ENCODE data around the gene RBMS1.

The RBMS1 gene

GRCh38 chr2:160290598-160290997, 203.0 kb downstream of the RBMS1 start:
- Mint-ChIP-seq H3K9me3 (no peaks in the 10 kb centered on the region), H3K4me1 (no peaks in the 10 kb centered on the region), H3K4me3 (no peak overlapping the region), H3K36me3 (peaks cover 28% of the 10 kb centered on the region), H3K27ac (no peak overlapping the region), H3K27me3 (no peaks in the 10 kb centered on the region)
- no peak for DNase-seq (ENCODE audit: low spot score in 2 of 2)
- ATAC-seq (ENCODE audit: low read depth), result no peak

- Mint-ChIP-seq H3K27me3 (no peaks in the 10 kb centered on the region), H3K4me1 (no peaks in the 10 kb centered on the region), H3K27ac (peak overlapping the region; percentile 72), H3K4me3 (no peak overlapping the region), H3K9me3 (no peaks in the 10 kb centered on the region), H3K36me3 (peaks cover 31% of the 10 kb centered on the region)
- ATAC-seq (ENCODE audit: low read depth) (no peak), DNase-seq (ENCODE audit: low spot score in 2 of 2) (no peak)
Measured at GRCh38 chr2:160289831-160290230, 203.8 kb downstream of the RBMS1 start.

GRCh38 chr2:160289126-160289525, 204.5 kb downstream of the RBMS1 start:
- Mint-ChIP-seq H3K9me3 (no peaks in the 10 kb centered on the region), H3K27ac (no peak overlapping the region), H3K27me3 (no peaks in the 10 kb centered on the region), H3K36me3 (peaks cover 33% of the 10 kb centered on the region), H3K4me1 (no peaks in the 10 kb centered on the region), H3K4me3 (no peak overlapping the region)
- DNase-seq (ENCODE audit: low spot score in 2 of 2) (no peak), ATAC-seq (ENCODE audit: low read depth) (no peak)

GRCh38 chr2:160288324-160288723, 205.3 kb downstream of the RBMS1 start:
- no peak overlapping the region for H3K4me3 Mint-ChIP-seq
- no peaks in the 10 kb centered on the region for H3K9me3 Mint-ChIP-seq
- H3K27ac Mint-ChIP-seq, result no peak overlapping the region
- no peaks in the 10 kb centered on the region for H3K27me3 Mint-ChIP-seq
- no peaks in the 10 kb centered on the region for H3K4me1 Mint-ChIP-seq
- peaks cover 33% of the 10 kb centered on the region for H3K36me3 Mint-ChIP-seq
- DNase-seq (ENCODE audit: low spot score in 2 of 2) (no peak), ATAC-seq (ENCODE audit: low read depth) (no peak)

- H3K27me3 Mint-ChIP-seq, result no peaks in the 10 kb centered on the region
- no peaks in the 10 kb centered on the region for H3K4me1 Mint-ChIP-seq
- H3K4me3 Mint-ChIP-seq, result no peak overlapping the region
- no peaks in the 10 kb centered on the region for H3K9me3 Mint-ChIP-seq
- DNase-seq (ENCODE audit: low spot score in 2 of 2) (no peak), ATAC-seq (ENCODE audit: low read depth) (no peak)
- peak overlapping the region; percentile 55 for H3K27ac Mint-ChIP-seq
- H3K36me3 Mint-ChIP-seq, result peaks cover 33% of the 10 kb centered on the region
Measured at GRCh38 chr2:160287476-160287875, 206.1 kb downstream of the RBMS1 start.

- Mint-ChIP-seq H3K4me1 (no peaks in the 10 kb centered on the region), H3K4me3 (no peak overlapping the region), H3K36me3 (peaks cover 30% of the 10 kb centered on the region), H3K27ac (no peak overlapping the region), H3K9me3 (no peaks in the 10 kb centered on the region), H3K27me3 (no peaks in the 10 kb centered on the region)
- ATAC-seq (ENCODE audit: low read depth) (no peak), DNase-seq (ENCODE audit: low spot score in 2 of 2) (no peak)
Measured at GRCh38 chr2:160286551-160286950, 207.1 kb downstream of the RBMS1 start.

- H3K27ac Mint-ChIP-seq, result peak overlapping the region; percentile 5
- H3K27me3 Mint-ChIP-seq, result no peaks in the 10 kb centered on the region
- peaks cover 25% of the 10 kb centered on the region for H3K36me3 Mint-ChIP-seq
- H3K9me3 Mint-ChIP-seq, result no peaks in the 10 kb centered on the region
- H3K4me1 Mint-ChIP-seq, result no peaks in the 10 kb centered on the region
- ATAC-seq (ENCODE audit: low read depth) (no peak), DNase-seq (ENCODE audit: low spot score in 2 of 2) (no peak)
- no peak overlapping the region for H3K4me3 Mint-ChIP-seq
Measured at GRCh38 chr2:160283675-160284074, 209.9 kb downstream of the RBMS1 start.

- no peak overlapping the region for H3K27ac Mint-ChIP-seq
- H3K9me3 Mint-ChIP-seq, result no peaks in the 10 kb centered on the region
- ATAC-seq (ENCODE audit: low read depth) (no peak), DNase-seq (ENCODE audit: low spot score in 2 of 2) (no peak)
- H3K27me3 Mint-ChIP-seq, result no peaks in the 10 kb centered on the region
- no peak overlapping the region for H3K4me3 Mint-ChIP-seq
- peaks cover 29% of the 10 kb centered on the region for H3K36me3 Mint-ChIP-seq
- no peaks in the 10 kb centered on the region for H3K4me1 Mint-ChIP-seq
Measured at GRCh38 chr2:160282063-160282580, 211.5 kb downstream of the RBMS1 start.

- H3K9me3 Mint-ChIP-seq, result no peaks in the 10 kb centered on the region
Measured at GRCh38 chr2:160281213-160281612, 212.4 kb downstream of the RBMS1 start.

GRCh38 chr2:160279813-160280465, 213.7 kb downstream of the RBMS1 start:
- Mint-ChIP-seq H3K36me3 (peaks cover 35% of the 10 kb centered on the region), H3K27ac (no peak overlapping the region), H3K9me3 (no peaks in the 10 kb centered on the region), H3K4me1 (no peaks in the 10 kb centered on the region), H3K27me3 (no peaks in the 10 kb centered on the region), H3K4me3 (no peak overlapping the region)
- no peak for ATAC-seq (ENCODE audit: low read depth)
- DNase-seq (ENCODE audit: low spot score in 2 of 2), result no peak

More at GRCh38 chr2:160281213-160281612, 212.4 kb downstream of the RBMS1 start:
- H3K4me1 Mint-ChIP-seq, result no peaks in the 10 kb centered on the region
- no peak overlapping the region for H3K27ac Mint-ChIP-seq
- peaks cover 31% of the 10 kb centered on the region for H3K36me3 Mint-ChIP-seq
- DNase-seq (ENCODE audit: low spot score in 2 of 2) (no peak), ATAC-seq (ENCODE audit: low read depth) (no peak)
- H3K27me3 Mint-ChIP-seq, result no peaks in the 10 kb centered on the region
- no peak overlapping the region for H3K4me3 Mint-ChIP-seq

GRCh38 chr2:160278879-160279177, 214.8 kb downstream of the RBMS1 start:
- no peaks in the 10 kb centered on the region for H3K9me3 Mint-ChIP-seq
- DNase-seq (ENCODE audit: low spot score in 2 of 2) (no peak), ATAC-seq (ENCODE audit: low read depth) (no peak)
- peaks cover 35% of the 10 kb centered on the region for H3K36me3 Mint-ChIP-seq
- no peak overlapping the region for H3K27ac Mint-ChIP-seq
- no peaks in the 10 kb centered on the region for H3K27me3 Mint-ChIP-seq
- no peak overlapping the region for H3K4me3 Mint-ChIP-seq
- no peaks in the 10 kb centered on the region for H3K4me1 Mint-ChIP-seq

GRCh38 chr2:160278101-160278878, 215.3 kb downstream of the RBMS1 start:
- H3K27ac Mint-ChIP-seq, result no peak overlapping the region
- no peaks in the 10 kb centered on the region for H3K4me1 Mint-ChIP-seq
- DNase-seq (ENCODE audit: low spot score in 2 of 2) (no peak), ATAC-seq (ENCODE audit: low read depth) (peak; percentile 96)
- H3K36me3 Mint-ChIP-seq, result peaks cover 35% of the 10 kb centered on the region
- no peaks in the 10 kb centered on the region for H3K27me3 Mint-ChIP-seq
- no peaks in the 10 kb centered on the region for H3K9me3 Mint-ChIP-seq
- H3K4me3 Mint-ChIP-seq, result no peak overlapping the region

GRCh38 chr2:160277151-160277550, 216.5 kb downstream of the RBMS1 start:
- Mint-ChIP-seq H3K9me3 (no peaks in the 10 kb centered on the region), H3K4me1 (no peaks in the 10 kb centered on the region), H3K27ac (no peak overlapping the region), H3K27me3 (no peaks in the 10 kb centered on the region), H3K4me3 (no peak overlapping the region), H3K36me3 (peaks cover 28% of the 10 kb centered on the region)
- DNase-seq (ENCODE audit: low spot score in 2 of 2) (no peak), ATAC-seq (ENCODE audit: low read depth) (no peak)

GRCh38 chr2:160275656-160276055, 218.0 kb downstream of the RBMS1 start:
- no peak overlapping the region for H3K4me3 Mint-ChIP-seq
- no peaks in the 10 kb centered on the region for H3K9me3 Mint-ChIP-seq
- no peaks in the 10 kb centered on the region for H3K27me3 Mint-ChIP-seq
- DNase-seq (ENCODE audit: low spot score in 2 of 2) (no peak), ATAC-seq (ENCODE audit: low read depth) (no peak)
- H3K27ac Mint-ChIP-seq, result peak overlapping the region; percentile 35
- no peaks in the 10 kb centered on the region for H3K4me1 Mint-ChIP-seq
- H3K36me3 Mint-ChIP-seq, result peaks cover 26% of the 10 kb centered on the region

Measured in memory B cell (primary cell).